Activated CD4-positive, alpha-beta T cell treated with anti-CD3 and anti-CD28 coated beads, Interleukin-2, amount 50 U/mL, for 16 hours (primary cell): ENCODE data around the gene APOBEC3C.
"Not testable (repeated sequence)": the region's sequence is repeated elsewhere in the genome, so short reads cannot be mapped to it uniquely, and the experiment has no call there.

ENCODE experiments used
- DNase-seq: peaks from one replicate; pipeline ENCODE4 v3.0.0-alpha.2; 2020

The APOBEC3C gene

GRCh38 chr22:39013942-39014722, at the start of gene APOBEC3C:
Gene APOBEC3C, plus strand, starts transcription at chr22:39014257. Its CDS starts 106 bp downstream, at chr22:39014363.
- DNase-seq, result peak; percentile 89

DNA sequence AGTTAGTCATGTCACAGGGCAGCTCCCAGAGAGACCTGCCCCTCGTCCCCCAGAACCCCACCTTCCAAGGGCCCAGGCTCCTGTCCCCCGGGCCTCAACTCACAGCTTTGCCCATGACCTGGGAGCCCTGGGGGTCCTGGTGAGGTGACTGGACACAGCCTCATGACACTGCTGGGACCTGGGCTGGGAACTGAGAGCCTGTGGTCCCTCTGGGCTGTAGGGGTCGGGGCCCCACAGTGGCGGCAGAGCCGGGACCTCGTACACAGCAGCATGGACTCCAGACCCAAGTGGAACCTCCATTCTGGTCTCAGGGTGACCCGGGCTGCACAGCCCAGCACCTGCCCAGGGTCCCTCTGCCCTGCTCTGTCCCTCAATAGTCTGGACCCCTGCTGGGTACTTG, 49.8 kb upstream of the APOBEC3C start:
- no peak for DNase-seq

DNA sequence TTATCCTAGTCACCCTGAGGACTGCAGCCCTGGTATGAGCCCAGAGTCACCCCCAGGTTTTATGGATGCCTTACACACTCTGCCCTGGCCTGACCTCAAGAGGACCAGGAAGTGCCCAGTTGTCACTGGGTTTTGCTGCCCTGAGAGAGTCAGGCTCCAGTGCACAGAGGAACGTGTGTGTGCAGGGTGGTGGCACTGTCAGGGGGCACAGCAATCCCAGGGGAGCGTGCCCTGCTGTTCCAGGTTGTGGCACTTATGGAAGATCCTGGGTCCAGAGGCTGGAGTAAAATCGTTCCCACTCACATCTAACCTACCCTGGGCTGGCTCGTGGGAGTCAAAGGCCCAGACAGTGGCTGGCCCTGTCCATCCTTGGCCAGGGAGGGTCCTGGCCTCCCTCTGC, 49.1 kb upstream of the APOBEC3C start:
- no peak for DNase-seq

DNA sequence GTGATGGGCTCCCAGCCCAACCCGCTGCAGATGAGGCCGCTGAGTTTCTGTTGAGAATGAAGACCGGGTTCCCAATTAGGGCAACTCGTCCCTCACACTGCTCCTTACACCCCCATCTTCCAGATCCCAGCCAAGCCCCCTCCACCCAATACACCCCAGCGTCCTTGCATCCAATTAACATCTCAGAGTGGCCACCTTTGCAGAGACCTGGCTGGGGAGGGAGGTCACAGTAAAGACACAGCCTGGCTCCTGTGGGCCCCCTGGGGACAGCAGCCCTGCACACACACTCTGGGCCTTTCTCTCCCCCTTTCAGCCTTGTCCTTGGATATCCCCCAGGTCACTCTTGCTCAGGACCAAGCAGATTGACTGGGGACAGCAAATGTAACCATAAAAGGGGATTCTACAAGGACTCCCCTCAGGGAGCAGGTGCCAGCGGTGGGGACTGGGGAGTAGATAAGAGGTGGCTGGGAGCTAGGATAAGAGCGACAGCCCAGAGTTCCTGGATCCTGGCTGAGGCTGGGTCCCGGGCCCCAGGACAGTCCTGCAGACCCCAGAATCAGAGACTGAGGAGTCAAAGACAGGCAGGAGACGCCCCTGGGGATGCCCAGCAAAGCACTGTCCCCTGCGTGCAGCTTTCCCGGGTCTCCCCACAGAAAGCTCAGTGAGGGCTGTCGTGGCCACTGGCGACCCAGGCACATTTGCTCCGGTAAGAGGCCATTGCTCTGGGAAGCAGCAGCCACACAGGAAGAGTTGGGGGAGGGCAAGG, 48.3 kb upstream of the APOBEC3C start:
- DNase-seq, result no peak

DNA sequence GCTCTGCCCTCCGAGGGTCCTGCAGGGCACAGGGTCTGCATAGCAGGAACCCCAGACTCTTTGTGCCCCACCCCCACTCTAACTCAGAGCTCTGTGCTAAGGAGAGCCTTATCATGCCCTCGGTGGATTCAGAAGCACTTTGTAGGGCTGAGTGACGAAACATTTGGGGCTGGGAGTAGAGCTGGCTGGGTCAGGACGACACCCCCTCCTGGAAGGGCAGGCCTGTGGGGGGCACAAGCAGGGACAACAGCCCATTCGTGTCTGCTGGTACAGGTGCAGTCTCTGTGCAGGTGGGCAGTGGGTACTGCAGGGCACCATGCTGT, 47.7 kb upstream of the APOBEC3C start:
- no peak for DNase-seq

DNA sequence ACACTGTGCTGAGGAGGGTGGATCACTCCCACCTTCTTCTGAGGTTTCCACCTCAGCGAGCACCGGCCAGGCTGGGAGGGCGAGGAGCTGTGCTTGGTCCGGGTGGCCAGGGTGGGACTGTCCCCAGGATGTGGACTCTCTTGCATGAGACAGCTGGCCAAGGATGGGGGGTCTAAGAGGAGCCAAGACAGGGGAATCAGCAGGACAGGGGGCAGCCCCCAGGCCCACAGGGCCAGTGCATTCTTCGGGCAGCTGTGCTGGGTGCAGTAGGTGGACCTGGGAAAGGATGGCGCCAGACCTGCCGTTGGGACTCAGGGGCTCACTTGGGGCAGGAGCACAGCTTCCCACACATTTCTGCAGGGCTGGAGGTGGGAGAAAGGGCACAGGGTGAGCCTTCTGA, 47.1 kb upstream of the APOBEC3C start:
- no peak for DNase-seq

- DNase-seq, result no peak
Measured at GRCh38 chr22:38967451-38968450, 46.3 kb upstream of the APOBEC3C start.

DNA sequence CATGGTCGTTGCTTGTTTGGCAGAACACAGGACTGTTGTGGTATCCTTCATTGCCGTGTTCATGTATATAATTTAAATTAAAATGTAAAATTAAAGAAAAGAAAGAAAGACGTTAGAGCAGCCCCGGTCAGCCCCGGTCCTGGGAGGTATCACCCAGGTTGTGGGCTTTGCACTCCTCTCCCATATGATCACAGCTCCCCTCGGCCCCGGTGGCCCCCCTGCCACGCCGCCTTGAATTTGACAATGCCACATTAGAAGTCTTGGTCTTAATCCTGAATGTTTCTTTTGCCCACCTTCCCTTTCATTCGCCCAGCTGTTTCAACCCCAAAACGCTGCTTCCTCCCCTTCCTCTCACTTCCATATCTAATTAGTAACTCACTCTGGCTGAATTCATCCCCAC, 45.3 kb upstream of the APOBEC3C start:
- no peak for DNase-seq

DNA sequence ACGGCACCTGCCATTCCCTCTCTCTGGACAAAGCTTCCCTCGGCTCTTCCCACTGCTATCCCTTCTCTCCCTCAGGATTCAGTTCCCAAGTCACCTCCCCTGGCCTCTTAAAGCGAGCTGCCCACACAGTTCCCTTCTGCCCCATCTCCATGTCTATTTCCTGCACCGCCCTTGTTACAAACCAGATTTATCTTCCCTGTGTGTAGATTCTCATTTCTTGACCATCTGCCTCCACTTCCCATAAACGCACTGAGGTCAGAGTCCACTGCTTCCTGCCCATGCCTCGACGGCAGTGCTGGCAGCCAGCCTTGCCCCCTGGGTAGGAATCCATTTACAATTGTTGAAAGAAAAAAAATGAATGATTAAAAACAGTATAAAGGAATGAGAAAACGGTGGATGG, 43.5 kb upstream of the APOBEC3C start:
- no peak for DNase-seq

GRCh38 chr22:38971202-38971601, 42.9 kb upstream of the APOBEC3C start:
- no peak for DNase-seq

- DNase-seq, result no peak
Measured at GRCh38 chr22:38971791-38972190, 42.3 kb upstream of the APOBEC3C start.

DNA sequence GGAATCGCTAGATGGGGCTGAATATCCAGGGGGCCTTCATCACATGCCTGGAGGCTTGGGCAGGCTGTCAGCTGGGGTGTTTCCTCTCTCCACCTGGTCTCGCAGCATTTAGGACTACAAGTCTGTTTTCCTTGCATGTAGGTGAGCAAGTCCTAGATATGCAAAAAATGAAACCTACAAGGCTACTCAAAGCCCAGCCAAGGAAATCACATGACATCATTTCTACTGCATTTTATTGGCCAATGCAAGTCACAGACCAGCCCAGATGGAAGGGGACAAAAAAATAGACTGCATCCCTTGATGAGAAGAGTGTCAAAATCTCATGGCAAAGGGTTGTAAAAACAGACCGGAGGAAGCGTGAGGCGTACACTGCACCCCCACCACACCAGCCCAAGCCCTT, 41.5 kb upstream of the APOBEC3C start:
- no peak for DNase-seq

- DNase-seq, result peak; percentile 43
Measured at GRCh38 chr22:38973289-38974169, 40.5 kb upstream of the APOBEC3C start.

DNA sequence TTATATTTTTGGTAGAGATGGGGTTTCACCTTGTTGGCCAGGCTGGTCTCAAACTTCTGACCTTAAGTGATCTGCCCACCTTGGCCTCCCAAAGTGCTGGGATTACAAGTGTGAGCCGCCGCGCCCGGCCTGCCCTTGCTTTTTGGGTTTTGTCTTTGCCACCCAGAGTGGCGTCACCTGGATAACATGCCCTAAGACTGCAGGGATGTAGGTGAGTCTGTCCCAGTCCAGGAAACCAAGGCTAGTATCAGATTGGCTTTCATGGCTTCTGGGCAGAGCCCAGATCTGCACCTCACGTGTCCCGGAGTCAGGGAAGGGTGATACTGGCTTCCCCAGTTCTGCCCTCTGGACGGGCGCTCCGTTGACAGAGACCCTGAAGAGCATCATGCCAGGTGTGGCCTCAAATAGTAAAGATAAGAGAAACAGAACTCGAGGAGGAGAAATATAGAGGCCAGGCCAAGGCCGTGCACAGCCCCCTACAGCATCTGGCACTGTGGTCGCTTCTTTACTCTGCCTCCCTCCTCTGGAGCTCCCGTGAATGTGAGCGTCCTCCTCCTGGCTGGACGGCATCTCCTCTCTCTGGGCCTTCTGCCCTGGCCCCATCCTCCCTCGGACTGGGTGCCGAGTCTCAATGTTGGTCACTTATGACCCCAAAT, 39.8 kb upstream of the APOBEC3C start:
- DNase-seq, result no peak

DNA sequence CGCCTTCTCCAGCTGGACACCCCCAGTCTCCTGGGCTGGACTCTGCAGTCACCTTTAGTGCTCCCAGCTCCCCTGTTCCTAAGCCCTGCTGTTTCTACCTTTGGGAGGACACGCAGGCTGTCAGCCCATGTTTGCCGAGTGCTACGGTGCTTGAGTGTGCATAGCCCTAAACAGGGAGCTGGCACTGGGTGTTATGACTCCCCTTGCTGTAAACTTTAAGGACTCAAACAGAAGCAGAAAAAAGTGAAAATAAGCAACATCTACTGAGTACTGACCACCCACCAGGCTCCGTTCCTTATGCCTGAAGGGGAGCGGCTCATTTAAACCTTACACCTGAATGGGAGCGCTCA, 39.3 kb upstream of the APOBEC3C start:
- no peak for DNase-seq

- DNase-seq, result not testable (repeated sequence)
Measured at GRCh38 chr22:38977289-38977688, 36.8 kb upstream of the APOBEC3C start.

GRCh38 chr22:38980587-38980986, 33.5 kb upstream of the APOBEC3C start:
- DNase-seq, result not testable (repeated sequence)

DNA sequence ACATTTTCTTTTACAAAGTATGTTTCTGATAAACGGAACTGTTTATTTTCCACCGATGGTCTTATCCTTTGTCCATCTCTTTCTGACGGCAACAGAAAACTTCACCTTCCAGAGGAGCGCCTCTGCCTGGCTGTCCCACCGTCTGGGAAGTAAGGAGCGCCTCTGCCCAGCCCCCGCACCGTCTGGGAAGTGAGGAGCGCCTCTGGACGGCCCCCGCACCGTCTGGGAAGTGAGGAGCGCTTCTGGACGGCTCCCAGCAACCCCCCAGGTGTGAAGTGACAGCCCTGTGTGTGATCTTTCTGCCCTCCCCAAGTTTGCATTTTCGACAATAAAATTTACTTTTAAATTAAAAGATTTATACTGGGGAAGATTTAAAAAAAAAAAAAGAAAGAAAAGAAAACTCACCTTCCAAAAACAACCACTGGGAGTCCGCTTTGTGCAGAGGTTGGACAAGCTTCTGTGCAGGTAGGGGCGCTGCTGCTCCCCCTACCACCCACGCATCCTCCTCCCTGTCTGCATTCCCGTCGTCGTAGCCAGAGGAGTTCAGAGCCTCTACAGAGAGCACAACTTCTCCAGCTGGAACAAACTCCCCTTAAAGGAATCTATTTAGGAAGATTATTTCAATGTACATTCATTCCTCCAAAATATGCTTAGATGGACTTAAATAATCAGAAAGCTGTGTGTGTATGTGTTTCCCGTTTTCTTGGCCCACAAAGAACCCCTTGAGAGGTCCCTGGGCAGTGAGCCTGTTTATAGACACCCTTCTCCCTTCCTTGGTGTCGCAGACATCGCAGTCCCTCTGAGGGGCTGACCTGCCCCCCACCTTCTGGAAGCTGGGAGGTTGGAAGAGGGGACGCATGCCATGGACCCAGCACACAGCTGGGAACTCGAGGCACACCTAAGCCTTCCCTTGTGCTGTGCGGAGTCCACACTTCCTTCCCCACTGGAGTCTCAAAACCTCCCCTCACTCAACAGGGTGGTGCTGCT, 32.8 kb upstream of the APOBEC3C start:
- no peak for DNase-seq

GRCh38 chr22:38981992-38982927, 31.8 kb upstream of the APOBEC3C start, which contains the start of gene APOBEC3B:
Gene APOBEC3B, plus strand, starts transcription at chr22:38982347. Its CDS starts 107 bp downstream, at chr22:38982454.
- DNase-seq, result peak; percentile 65
